Activated T-cell treated with anti-CD3 and anti-CD28 coated beads, Interleukin-2, amount 50 U/mL, for 72 hours (primary cell): ENCODE results near the gene FITM1. TPM values are rescaled to one million over a fixed set of nuclear protein-coding genes. Genes with fewer than 3 reads are reported as not detected.

Experiments used
- ATAC-seq, 2 donors: fragments of 150-1000 bp; cut with Tn5 transposase; replicated peaks in 1 of 2; 2 replicates each; pipeline ENCODE4 v1.10.0; 2021; ENCODE audit warnings: moderate library complexity in 2 of 2, mild to moderate bottlenecking in 1 of 2
- DNase-seq, 2 donors: peaks; one replicate each; pipeline ENCODE4 v3.0.0; 2021 to 2022; ENCODE audit warnings: mixed read lengths in 1 of 2
- H3K27ac Mint-ChIP-seq: one replicate; pipeline ENCODE4 v1.8.0; 2022; ENCODE audit warnings: mild to moderate bottlenecking, moderate library complexity, mixed read lengths
- H3K27me3 Mint-ChIP-seq: one replicate; pipeline ENCODE4 v1.8.0; 2022; ENCODE audit warnings: low read depth, mixed read lengths
- H3K36me3 Mint-ChIP-seq, 2 donors: one replicate each; pipeline ENCODE4 v1.8.0; 2022; ENCODE audit warnings: mixed read lengths in 2 of 2, mild to moderate bottlenecking in 1 of 2; ENCODE audit not compliant: insufficient read depth in 2 of 2
- H3K4me1 Mint-ChIP-seq: one replicate; pipeline ENCODE4 v1.8.0; 2022; ENCODE audit warnings: low read depth, mixed read lengths
- H3K4me3 Mint-ChIP-seq, 2 donors: one replicate each; pipeline ENCODE4 v1.8.0; 2022; ENCODE audit warnings: mild to moderate bottlenecking in 2 of 2, mixed read lengths in 2 of 2, moderate library complexity in 2 of 2
- H3K9me3 Mint-ChIP-seq, 2 donors: one replicate each; pipeline ENCODE4 v1.8.0; 2022; ENCODE audit warnings: mixed read lengths in 2 of 2
- total RNA-seq, 2 donors: library from RNA; stranded (reverse); gene quantifications; one replicate each; pipeline ENCODE4 v1.2.3, GENCODE V29; 2022

The FITM1 gene, protein sequence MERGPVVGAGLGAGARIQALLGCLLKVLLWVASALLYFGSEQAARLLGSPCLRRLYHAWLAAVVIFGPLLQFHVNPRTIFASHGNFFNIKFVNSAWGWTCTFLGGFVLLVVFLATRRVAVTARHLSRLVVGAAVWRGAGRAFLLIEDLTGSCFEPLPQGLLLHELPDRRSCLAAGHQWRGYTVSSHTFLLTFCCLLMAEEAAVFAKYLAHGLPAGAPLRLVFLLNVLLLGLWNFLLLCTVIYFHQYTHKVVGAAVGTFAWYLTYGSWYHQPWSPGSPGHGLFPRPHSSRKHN
- 1 to 10 TPM in 1 of 2 donors, under 1 TPM in 1; 0.46 to 2.2 TPM for total RNA-seq

GRCh38 chr14:24130380-24130716 lies at the start of gene FITM1:
TSS of gene FITM1 (plus strand) at chr14:24130659. CDS start at chr14:24131564, 905 bp downstream.
- ATAC-seq (no peak), DNase-seq (no peak)
- H3K27me3 Mint-ChIP-seq: no peaks in the 10 kb centered on the region
- H3K36me3 Mint-ChIP-seq: no peaks in the 10 kb centered on the region
- no peak within 1 kb of the TSS for H3K27ac Mint-ChIP-seq
- H3K4me3 Mint-ChIP-seq: no peak within 1 kb of the TSS
- H3K9me3 Mint-ChIP-seq: no peaks in the 10 kb centered on the region
- H3K4me1 Mint-ChIP-seq: peaks cover 29% of the 10 kb centered on the region

- Mint-ChIP-seq H3K9me3 (no peaks in the 10 kb centered on the region), H3K4me1 (peaks cover 25% of the 10 kb centered on the region), H3K4me3 (peak overlapping the region; percentile 83), H3K27me3 (no peaks in the 10 kb centered on the region), H3K36me3 (no peaks in the 10 kb centered on the region), H3K27ac (no peak overlapping the region)
- DNase-seq: peak; percentile 77 to 79
- peak; percentile 92 to 94 for ATAC-seq
These were observed 49.3 kb upstream of the FITM1 start for GRCh38 chr14:24080888-24081738.

GRCh38 chr14:24081739-24082211 lies 48.7 kb upstream of the FITM1 start:
- DNase-seq: no peak
- Mint-ChIP-seq H3K4me3 (peak overlapping the region; percentile 81 to 83), H3K4me1 (peaks cover 25% of the 10 kb centered on the region), H3K36me3 (no peaks in the 10 kb centered on the region), H3K9me3 (no peaks in the 10 kb centered on the region), H3K27me3 (no peaks in the 10 kb centered on the region), H3K27ac (no peak overlapping the region)
- ATAC-seq: no peak

GRCh38 chr14:24082411-24083080 lies 47.9 kb upstream of the FITM1 start:
- DNase-seq (no peak), ATAC-seq (no peak)
- Mint-ChIP-seq H3K4me1 (peaks cover 25% of the 10 kb centered on the region), H3K4me3 (peak overlapping the region; percentile 81 to 83), H3K27ac (no peak overlapping the region), H3K27me3 (no peaks in the 10 kb centered on the region), H3K36me3 (no peaks in the 10 kb centered on the region), H3K9me3 (no peaks in the 10 kb centered on the region)

GRCh38 chr14:24083462-24083861 lies 47.0 kb upstream of the FITM1 start:
- no peak overlapping the region for H3K27ac Mint-ChIP-seq
- H3K9me3 Mint-ChIP-seq: no peaks in the 10 kb centered on the region
- H3K4me3 Mint-ChIP-seq: no peak overlapping the region
- ATAC-seq (no peak), DNase-seq (no peak)
- no peaks in the 10 kb centered on the region for H3K27me3 Mint-ChIP-seq
- H3K36me3 Mint-ChIP-seq: no peaks in the 10 kb centered on the region
- H3K4me1 Mint-ChIP-seq: peaks cover 25% of the 10 kb centered on the region

- Mint-ChIP-seq H3K4me3 (no peak overlapping the region), H3K27me3 (no peaks in the 10 kb centered on the region), H3K27ac (no peak overlapping the region), H3K36me3 (no peaks in the 10 kb centered on the region), H3K4me1 (peaks cover 20% of the 10 kb centered on the region), H3K9me3 (no peaks in the 10 kb centered on the region)
- no peak for ATAC-seq
- DNase-seq: no peak
These were observed 46.0 kb upstream of the FITM1 start for GRCh38 chr14:24084440-24084839.

GRCh38 chr14:24085215-24085614 lies 45.2 kb upstream of the FITM1 start:
- ATAC-seq: no peak
- Mint-ChIP-seq H3K27ac (no peak overlapping the region), H3K4me3 (no peak overlapping the region), H3K4me1 (peaks cover 16% of the 10 kb centered on the region), H3K9me3 (no peaks in the 10 kb centered on the region), H3K36me3 (no peaks in the 10 kb centered on the region), H3K27me3 (no peaks in the 10 kb centered on the region)
- DNase-seq: no peak

DNA sequence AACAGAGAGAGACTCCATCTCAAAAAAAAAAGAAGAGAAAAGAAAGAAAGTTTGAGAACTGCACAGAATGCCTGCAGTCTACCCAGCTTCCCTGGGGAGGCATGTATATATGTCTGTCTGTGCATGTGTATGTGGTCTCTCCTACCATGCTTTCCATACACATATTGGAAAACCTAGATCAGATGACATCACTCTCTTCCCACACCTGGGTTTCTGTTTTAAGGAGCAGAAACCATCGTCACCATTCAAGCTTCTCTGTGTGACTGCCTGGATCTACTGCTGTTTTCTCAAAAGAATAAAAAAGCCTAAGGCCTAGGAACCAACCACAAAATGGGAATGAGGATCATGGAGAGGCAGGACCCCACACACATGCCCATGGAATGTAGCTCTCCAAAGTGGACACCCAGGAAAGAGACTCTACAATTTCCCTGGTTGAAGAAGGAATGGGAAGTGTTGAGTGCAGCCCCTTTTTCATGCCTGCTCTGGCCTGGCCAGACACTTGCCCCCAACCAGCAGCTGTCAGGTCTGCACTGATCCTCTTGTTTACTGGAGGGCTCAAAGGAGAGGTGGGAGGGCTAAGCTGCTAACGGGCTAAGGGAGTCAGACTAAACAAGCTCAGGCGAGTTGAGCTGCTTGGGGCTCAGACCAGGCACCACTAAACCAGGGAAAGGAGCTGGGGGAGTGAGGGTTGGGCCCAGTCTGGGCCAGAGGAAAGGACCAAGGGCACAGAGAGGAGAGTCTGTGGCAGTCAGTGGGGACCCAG lies 44.1 kb upstream of the FITM1 start:
- no peaks in the 10 kb centered on the region for H3K27me3 Mint-ChIP-seq
- peaks cover 15% of the 10 kb centered on the region for H3K4me1 Mint-ChIP-seq
- H3K9me3 Mint-ChIP-seq: no peaks in the 10 kb centered on the region
- no peak overlapping the region for H3K4me3 Mint-ChIP-seq
- no peak overlapping the region for H3K27ac Mint-ChIP-seq
- no peaks in the 10 kb centered on the region for H3K36me3 Mint-ChIP-seq
- DNase-seq: no peak
- no peak for ATAC-seq

DNA sequence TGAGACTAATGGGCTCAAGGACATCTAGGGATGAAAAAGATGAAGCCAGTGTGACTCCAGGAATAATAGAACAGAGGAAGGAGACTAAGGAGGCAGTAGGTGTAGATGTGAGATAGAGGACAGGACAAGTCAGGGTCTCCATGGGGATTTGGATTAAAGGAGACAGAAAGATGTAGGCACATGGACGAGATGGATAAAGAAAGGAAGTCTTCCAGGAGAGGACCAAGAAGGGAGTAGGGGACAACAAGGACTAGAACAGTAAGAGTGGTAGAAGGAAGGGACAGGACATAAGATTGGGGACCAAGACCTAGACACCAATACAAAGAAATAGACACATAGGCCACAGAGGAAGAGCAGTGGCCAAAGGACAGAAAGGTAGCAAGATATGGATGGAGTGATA lies 43.5 kb upstream of the FITM1 start:
- Mint-ChIP-seq H3K4me3 (no peak overlapping the region), H3K27ac (no peak overlapping the region), H3K4me1 (peaks cover 12% of the 10 kb centered on the region), H3K27me3 (no peaks in the 10 kb centered on the region), H3K9me3 (no peaks in the 10 kb centered on the region), H3K36me3 (no peaks in the 10 kb centered on the region)
- DNase-seq (no peak), ATAC-seq (no peak)

DNA sequence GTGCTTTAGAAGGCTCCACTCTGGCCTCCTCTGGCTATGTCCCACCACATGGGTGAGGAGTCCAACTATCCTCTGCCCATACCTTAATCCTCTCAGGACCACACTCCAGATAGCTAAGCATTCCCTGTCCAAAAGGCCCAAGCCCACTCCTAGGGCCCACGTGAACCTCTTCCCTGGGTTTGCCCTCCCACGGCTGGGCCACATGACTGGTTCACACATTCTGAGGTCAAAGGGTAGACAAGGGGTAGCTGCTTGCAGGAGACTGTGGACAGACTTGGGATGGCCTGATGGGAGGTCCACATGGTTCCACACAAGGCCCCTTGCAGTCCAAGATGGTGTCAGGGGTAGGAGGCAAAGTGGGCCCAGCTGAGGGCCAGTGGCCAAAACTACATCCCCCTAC lies 42.4 kb upstream of the FITM1 start:
- Mint-ChIP-seq H3K27ac (no peak overlapping the region), H3K27me3 (no peaks in the 10 kb centered on the region), H3K4me1 (peaks cover 15% of the 10 kb centered on the region), H3K36me3 (no peaks in the 10 kb centered on the region), H3K4me3 (no peak overlapping the region), H3K9me3 (no peaks in the 10 kb centered on the region)
- ATAC-seq (no peak), DNase-seq (no peak)

DNA sequence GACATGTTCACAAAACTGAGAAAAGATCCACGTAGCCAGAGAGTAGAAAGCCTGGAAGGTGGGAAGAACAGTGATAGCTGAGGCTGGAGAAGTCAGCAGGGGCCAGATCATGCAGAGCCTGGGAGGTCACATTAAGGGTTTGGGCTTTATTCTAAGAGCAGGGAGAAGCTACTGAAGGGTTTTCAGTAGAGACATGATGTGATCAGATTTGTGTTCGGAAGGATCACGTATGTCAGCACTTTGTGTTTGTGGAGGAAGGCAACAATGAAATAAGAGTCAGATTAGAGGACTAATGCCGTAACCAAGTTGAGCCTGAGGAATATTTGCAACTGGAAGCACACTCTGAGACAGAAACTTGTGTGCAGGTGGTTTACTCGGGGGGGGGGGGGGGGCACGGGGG lies 40.6 kb upstream of the FITM1 start:
- no peak overlapping the region for H3K27ac Mint-ChIP-seq
- peaks cover 2 to 3% of the 10 kb centered on the region in 2 donors for H3K36me3 Mint-ChIP-seq
- H3K27me3 Mint-ChIP-seq: no peaks in the 10 kb centered on the region
- ATAC-seq (no peak), DNase-seq (no peak)
- H3K4me3 Mint-ChIP-seq: no peak overlapping the region
- peaks cover 23% of the 10 kb centered on the region for H3K4me1 Mint-ChIP-seq
- H3K9me3 Mint-ChIP-seq: no peaks in the 10 kb centered on the region

DNA sequence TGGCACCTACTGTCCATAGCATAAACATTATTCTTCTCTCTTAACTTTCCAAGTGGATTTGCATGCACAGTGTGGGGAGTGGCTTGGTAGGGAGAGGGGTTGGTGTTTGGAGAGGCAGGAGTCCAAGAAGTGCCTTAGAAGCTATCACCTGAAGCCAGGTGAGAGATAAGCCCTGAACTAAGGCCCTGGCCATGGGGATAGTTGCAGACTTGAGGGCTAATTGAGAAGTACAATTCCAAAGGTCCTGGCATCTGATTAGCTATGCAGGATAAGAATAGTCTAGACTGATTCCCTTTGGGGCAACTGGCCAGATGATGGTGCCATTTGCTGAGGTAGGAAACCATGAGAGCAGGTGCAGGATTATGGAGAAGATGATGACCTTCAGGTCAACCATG lies 38.4 kb upstream of the FITM1 start:
- H3K27ac Mint-ChIP-seq: no peak overlapping the region
- H3K4me1 Mint-ChIP-seq: peaks cover 39% of the 10 kb centered on the region
- H3K27me3 Mint-ChIP-seq: no peaks in the 10 kb centered on the region
- H3K9me3 Mint-ChIP-seq: no peaks in the 10 kb centered on the region
- ATAC-seq (no peak), DNase-seq (no peak)
- no peak overlapping the region for H3K4me3 Mint-ChIP-seq
- peaks cover 16 to 21% of the 10 kb centered on the region in 2 donors for H3K36me3 Mint-ChIP-seq
